Activated CD8-positive, alpha-beta memory T cell treated with anti-CD3 and anti-CD28 coated beads, Interleukin-2, amount 10 ng/mL, durations not matched to agents 7 days and 5 days (primary cell): Measurements from ENCODE around the gene CAMTA1. TPM values are rescaled to one million over a fixed set of nuclear protein-coding genes. Genes with fewer than 3 reads are reported as not detected.

Experiments used
- ATAC-seq: fragments of 150-1000 bp; cut with Tn5 transposase; one replicate; pipeline ENCODE4 v1.10.0; 2021; ENCODE audit warnings: moderate library complexity
- CTCF ChIA-PET: fragments of 350-600 bp; sonication (Branson Sonifier 250); formaldehyde crosslinking; loops from one replicate; lab custom pipeline; 2021; ENCODE audit warnings: antibody characterized with exemption; lab: Charles Lee
- DNase-seq: peaks from one replicate; pipeline ENCODE4 v3.0.0-alpha.2; 2020
- H3K27ac Mint-ChIP-seq: one replicate; pipeline ENCODE4 v1.8.0; 2021; ENCODE audit warnings: mild to moderate bottlenecking, mixed read lengths
- H3K27me3 Mint-ChIP-seq: one replicate; pipeline ENCODE4 v1.8.0; 2021; ENCODE audit warnings: mixed read lengths
- H3K36me3 Mint-ChIP-seq: one replicate; pipeline ENCODE4 v1.8.0; 2021; ENCODE audit warnings: mild to moderate bottlenecking, mixed read lengths
- H3K4me1 Mint-ChIP-seq: one replicate; pipeline ENCODE4 v1.8.0; 2021; ENCODE audit warnings: mixed read lengths
- H3K4me3 Mint-ChIP-seq: one replicate; pipeline ENCODE4 v1.8.0; 2021; ENCODE audit warnings: mild to moderate bottlenecking, moderate library complexity, mixed read lengths
- H3K9me3 Mint-ChIP-seq: one replicate; pipeline ENCODE4 v1.8.0; 2022; ENCODE audit warnings: low read depth, mixed read lengths
- total RNA-seq, 2 experiments: library from RNA; stranded (reverse); gene quantifications; one replicate each; pipeline ENCODE4 v1.2.3, GENCODE V29; 2021

Gene CAMTA1
- total RNA-seq, 2 experiments from 2014 or later, result 42.8 to 43.2 TPM

- Mint-ChIP-seq H3K27me3 (no peaks in the 10 kb centered on the region), H3K4me3 (no peak overlapping the region), H3K27ac (no peak overlapping the region), H3K4me1 (no peaks in the 10 kb centered on the region), H3K36me3 (no peaks in the 10 kb centered on the region), H3K9me3 (no peaks in the 10 kb centered on the region)
- no peak for ATAC-seq
- no peak for DNase-seq
- CTCF ChIA-PET, result no interaction called here
These were observed 825.0 kb downstream of the CAMTA1 start for GRCh38 chr1:7610106-7610731.

DNA sequence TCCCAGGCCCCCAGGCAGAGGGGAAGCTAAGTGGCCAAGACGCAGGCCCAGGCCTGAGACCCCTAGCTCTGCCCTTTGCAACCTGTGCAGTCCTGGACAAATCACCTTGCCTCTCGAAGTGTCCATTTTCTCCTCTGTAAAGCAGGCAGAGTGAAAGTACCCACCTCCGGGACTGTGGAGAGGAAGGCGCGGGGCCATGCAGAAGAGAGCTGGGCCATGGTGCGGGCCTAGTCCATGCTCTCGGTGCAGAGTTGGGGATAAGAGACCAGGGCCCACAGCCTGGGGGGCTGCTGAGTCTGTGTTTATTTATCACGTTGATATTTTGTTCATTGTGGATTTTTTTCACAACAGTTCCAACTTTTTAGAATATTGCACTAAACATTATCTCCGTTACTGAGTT, 825.7 kb downstream of the CAMTA1 start:
- Mint-ChIP-seq H3K9me3 (no peaks in the 10 kb centered on the region), H3K4me1 (no peaks in the 10 kb centered on the region), H3K4me3 (no peak overlapping the region), H3K27ac (no peak overlapping the region), H3K27me3 (no peaks in the 10 kb centered on the region), H3K36me3 (no peaks in the 10 kb centered on the region)
- ATAC-seq (no peak), DNase-seq (no peak)
- CTCF ChIA-PET, result no interaction called here

DNA sequence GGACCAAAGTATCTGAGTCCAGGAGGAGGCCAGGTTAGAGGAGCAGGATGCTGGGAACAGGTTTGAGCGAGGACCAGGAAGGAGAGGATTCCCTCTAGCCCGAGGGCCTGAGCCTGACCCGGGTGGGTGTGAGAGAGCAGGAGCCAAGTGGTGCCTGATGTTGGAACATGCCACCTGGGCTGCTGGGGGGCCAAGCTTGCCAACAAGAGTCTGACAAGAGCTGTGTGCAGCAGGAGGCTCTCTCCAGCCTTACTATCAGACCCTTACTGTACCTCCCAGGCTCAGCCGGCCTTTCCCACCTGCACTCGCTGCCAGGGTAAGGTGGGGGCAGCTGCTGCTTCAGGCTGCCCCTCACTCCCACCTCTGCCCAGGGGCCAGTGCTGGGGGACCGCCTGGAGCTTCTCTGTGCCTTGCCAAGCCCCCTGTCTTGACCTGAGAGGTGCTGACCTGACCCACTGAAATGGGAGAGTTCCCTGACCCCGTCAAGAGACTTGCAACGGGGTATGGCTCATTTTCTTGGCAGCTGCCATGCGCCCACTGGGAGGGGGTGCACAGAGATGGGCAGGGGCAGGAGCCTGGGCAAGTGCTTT, 826.3 kb downstream of the CAMTA1 start:
- Mint-ChIP-seq H3K4me3 (no peak overlapping the region), H3K27me3 (no peaks in the 10 kb centered on the region), H3K27ac (no peak overlapping the region), H3K9me3 (no peaks in the 10 kb centered on the region), H3K4me1 (no peaks in the 10 kb centered on the region), H3K36me3 (no peaks in the 10 kb centered on the region)
- DNase-seq (no peak), ATAC-seq (no peak)
- CTCF ChIA-PET, result no interaction called here

DNA sequence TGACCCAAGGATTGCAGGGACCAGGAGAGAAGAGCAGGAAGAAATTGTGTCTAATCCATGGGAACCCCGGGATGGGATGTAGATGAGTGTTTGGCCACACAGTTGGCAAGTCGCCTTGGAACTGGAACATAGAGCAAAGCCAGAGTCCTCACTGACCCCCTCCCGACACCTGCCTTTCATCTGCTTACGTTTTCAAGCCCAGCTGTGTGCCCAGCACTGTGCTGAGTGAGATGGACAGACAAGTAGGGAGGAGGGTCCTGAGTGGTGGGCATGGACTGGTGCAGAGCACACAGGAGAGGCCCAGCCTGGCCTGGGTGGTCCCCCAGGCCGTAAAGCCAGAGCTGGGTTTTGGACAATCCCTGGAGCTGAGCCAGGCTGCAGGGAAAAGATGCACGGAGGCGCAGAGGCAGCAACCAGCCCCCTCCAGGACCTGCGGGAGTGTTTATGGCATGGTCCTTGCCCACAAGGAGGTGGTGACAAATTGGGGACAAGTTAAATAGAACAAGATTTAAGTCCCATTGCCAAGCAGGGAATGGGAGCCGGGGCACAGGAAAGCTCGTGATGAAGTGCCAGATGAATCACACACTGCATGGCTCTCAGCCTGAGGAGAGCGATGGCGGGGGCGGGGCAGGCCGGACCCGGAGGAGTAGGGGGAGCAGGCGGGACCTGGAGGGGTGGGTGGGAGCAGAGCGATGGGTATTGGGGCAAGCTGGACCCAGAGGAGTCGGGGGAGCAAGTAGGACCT, 828.0 kb downstream of the CAMTA1 start:
- no peaks in the 10 kb centered on the region for H3K36me3 Mint-ChIP-seq
- CTCF ChIA-PET, result no interaction called here
- no peaks in the 10 kb centered on the region for H3K9me3 Mint-ChIP-seq
- H3K27me3 Mint-ChIP-seq, result no peaks in the 10 kb centered on the region
- no peaks in the 10 kb centered on the region for H3K4me1 Mint-ChIP-seq
- H3K27ac Mint-ChIP-seq, result no peak overlapping the region
- ATAC-seq (no peak), DNase-seq (no peak)
- no peak overlapping the region for H3K4me3 Mint-ChIP-seq

- Mint-ChIP-seq H3K27ac (no peak overlapping the region), H3K9me3 (no peaks in the 10 kb centered on the region), H3K27me3 (no peaks in the 10 kb centered on the region), H3K4me1 (no peaks in the 10 kb centered on the region), H3K36me3 (no peaks in the 10 kb centered on the region), H3K4me3 (no peak overlapping the region)
- CTCF ChIA-PET, result no interaction called here
- DNase-seq (no peak), ATAC-seq (no peak)
These were observed 828.6 kb downstream of the CAMTA1 start for GRCh38 chr1:7613851-7614205.

GRCh38 chr1:7614576-7615074, 829.4 kb downstream of the CAMTA1 start:
- Mint-ChIP-seq H3K4me3 (no peak overlapping the region), H3K27ac (no peak overlapping the region), H3K36me3 (no peaks in the 10 kb centered on the region), H3K9me3 (no peaks in the 10 kb centered on the region), H3K4me1 (no peaks in the 10 kb centered on the region), H3K27me3 (no peaks in the 10 kb centered on the region)
- CTCF ChIA-PET, result no interaction called here
- DNase-seq (no peak), ATAC-seq (no peak)

GRCh38 chr1:7615138-7615537, 829.9 kb downstream of the CAMTA1 start:
- no peak for DNase-seq
- H3K36me3 Mint-ChIP-seq, result no peaks in the 10 kb centered on the region
- H3K27me3 Mint-ChIP-seq, result no peaks in the 10 kb centered on the region
- no peaks in the 10 kb centered on the region for H3K9me3 Mint-ChIP-seq
- no peaks in the 10 kb centered on the region for H3K4me1 Mint-ChIP-seq
- H3K27ac Mint-ChIP-seq, result no peak overlapping the region
- H3K4me3 Mint-ChIP-seq, result no peak overlapping the region
- CTCF ChIA-PET, result no interaction called here
- no peak for ATAC-seq

- H3K36me3 Mint-ChIP-seq, result no peaks in the 10 kb centered on the region
- no peaks in the 10 kb centered on the region for H3K9me3 Mint-ChIP-seq
- no peaks in the 10 kb centered on the region for H3K4me1 Mint-ChIP-seq
- CTCF ChIA-PET, result no interaction called here
- no peak overlapping the region for H3K27ac Mint-ChIP-seq
- H3K27me3 Mint-ChIP-seq, result no peaks in the 10 kb centered on the region
- ATAC-seq, result no peak
- no peak overlapping the region for H3K4me3 Mint-ChIP-seq
- DNase-seq, result peak; percentile 56
These were observed 831.0 kb downstream of the CAMTA1 start for GRCh38 chr1:7616076-7616832.

DNA sequence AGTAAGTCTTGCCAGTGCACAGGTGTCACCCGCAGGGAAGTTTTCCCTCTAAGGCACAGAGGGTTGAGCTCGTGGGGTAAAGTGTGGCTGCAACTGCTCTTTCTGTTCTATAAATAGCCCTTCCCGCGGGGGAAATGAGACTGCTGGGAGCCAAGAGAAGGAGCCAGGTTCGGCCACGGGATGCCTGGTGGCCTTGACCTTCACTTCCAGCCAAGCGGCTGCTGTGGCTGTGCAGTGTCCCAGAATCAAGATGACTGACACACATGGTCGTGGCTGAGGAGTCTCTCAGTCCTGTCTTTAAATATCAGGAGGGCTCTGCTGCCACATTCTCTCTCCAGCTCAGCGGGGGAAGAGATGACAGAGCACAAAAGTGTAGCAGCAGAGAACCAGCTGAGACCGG, 831.7 kb downstream of the CAMTA1 start:
- Mint-ChIP-seq H3K4me3 (no peak overlapping the region), H3K27me3 (no peaks in the 10 kb centered on the region), H3K36me3 (no peaks in the 10 kb centered on the region), H3K4me1 (no peaks in the 10 kb centered on the region), H3K9me3 (no peaks in the 10 kb centered on the region), H3K27ac (no peak overlapping the region)
- CTCF ChIA-PET, result no interaction called here
- ATAC-seq (no peak), DNase-seq (no peak)

GRCh38 chr1:7617826-7618225, 832.6 kb downstream of the CAMTA1 start:
- CTCF ChIA-PET, result no interaction called here
- Mint-ChIP-seq H3K27me3 (peaks cover 3% of the 10 kb centered on the region), H3K4me3 (no peak overlapping the region), H3K9me3 (no peaks in the 10 kb centered on the region), H3K4me1 (no peaks in the 10 kb centered on the region), H3K27ac (no peak overlapping the region), H3K36me3 (no peaks in the 10 kb centered on the region)
- ATAC-seq (no peak), DNase-seq (no peak)

DNA sequence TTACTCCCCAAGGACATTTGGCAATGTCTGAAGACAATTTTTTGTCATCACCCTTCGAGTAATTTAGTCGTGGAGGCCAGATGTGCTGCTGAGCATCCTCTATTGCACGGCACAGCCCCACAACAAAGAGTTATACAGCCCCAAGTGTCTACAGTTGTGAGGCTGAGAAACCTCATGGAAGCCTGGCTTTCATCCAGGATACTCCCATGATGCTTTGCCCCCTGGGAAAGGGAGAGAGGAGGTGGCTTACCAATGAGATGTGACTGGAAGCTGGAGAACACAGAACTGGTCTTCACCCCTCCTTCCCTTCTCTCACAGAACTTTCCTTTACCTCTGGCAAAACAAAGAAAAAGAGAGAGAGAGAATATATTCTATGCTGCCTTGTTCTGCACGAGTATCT, 834.9 kb downstream of the CAMTA1 start:
- H3K4me3 Mint-ChIP-seq, result no peak overlapping the region
- ATAC-seq (no peak), DNase-seq (no peak)
- H3K27ac Mint-ChIP-seq, result no peak overlapping the region
- H3K4me1 Mint-ChIP-seq, result no peaks in the 10 kb centered on the region
- H3K27me3 Mint-ChIP-seq, result peaks cover 3% of the 10 kb centered on the region
- no peaks in the 10 kb centered on the region for H3K36me3 Mint-ChIP-seq
- CTCF ChIA-PET, result no interaction called here
- H3K9me3 Mint-ChIP-seq, result no peaks in the 10 kb centered on the region

GRCh38 chr1:7621334-7622219, 836.3 kb downstream of the CAMTA1 start:
- CTCF ChIA-PET, result no interaction called here
- no peak for DNase-seq
- no peak overlapping the region for H3K27ac Mint-ChIP-seq

DNA sequence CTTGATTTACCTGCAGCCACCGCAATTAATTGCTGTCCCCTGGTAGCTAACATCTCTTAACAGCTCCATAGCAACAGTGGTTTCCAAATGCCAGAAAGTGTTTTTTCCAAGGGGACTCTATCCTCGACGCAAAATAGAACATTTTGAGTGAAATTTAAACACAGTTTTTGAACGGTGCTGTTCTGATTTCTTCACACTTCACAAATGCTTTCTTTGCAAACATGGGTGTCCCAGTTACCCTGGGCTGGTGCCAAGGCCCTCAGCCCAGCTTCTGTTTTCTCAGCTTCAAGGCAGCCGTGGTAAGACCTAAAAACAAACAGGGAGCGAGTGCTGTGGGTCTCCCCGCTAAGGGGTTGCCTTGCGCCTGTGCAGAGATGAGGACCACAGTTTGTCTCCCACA, 838.6 kb downstream of the CAMTA1 start:
- H3K27ac Mint-ChIP-seq, result no peak overlapping the region
- DNase-seq, result no peak
- peaks cover 3% of the 10 kb centered on the region for H3K27me3 Mint-ChIP-seq
- no peaks in the 10 kb centered on the region for H3K9me3 Mint-ChIP-seq
- H3K4me3 Mint-ChIP-seq, result no peak overlapping the region
- H3K36me3 Mint-ChIP-seq, result no peaks in the 10 kb centered on the region
- H3K4me1 Mint-ChIP-seq, result no peaks in the 10 kb centered on the region
- CTCF ChIA-PET, result interaction anchor here (1.4 kb wide), 1 partner anchor 97 kb away, joined by 3 read pairs; no protein-coding TSS in a partner anchor
- ATAC-seq, result no peak

More at GRCh38 chr1:7621334-7622219, 836.3 kb downstream of the CAMTA1 start:
- Mint-ChIP-seq H3K4me3 (no peak overlapping the region), H3K36me3 (no peaks in the 10 kb centered on the region), H3K27me3 (peaks cover 3% of the 10 kb centered on the region), H3K4me1 (no peaks in the 10 kb centered on the region), H3K9me3 (no peaks in the 10 kb centered on the region)
- ATAC-seq, result no peak
